ENCODE results near the gene DPPA2. TPM values are rescaled to one million over a fixed set of nuclear protein-coding genes. Genes with fewer than 3 reads are reported as not detected.

DPPA2 gene
- total RNA-seq (0.19 TPM), polyA plus RNA-seq (ENCODE audit: insufficient read depth, low read depth, low replicate concordance) (not detected)
- long read RNA-seq, donor 1, result 0 reads
- long read RNA-seq, donor 2, result 0 reads
- long read RNA-seq, donor 3, result 0 reads
- long read RNA-seq, donor 4, result 0 reads
- long read RNA-seq, donor 5, result 0 reads
- long read RNA-seq, donor 6, result 0 reads
- long read RNA-seq, donor 7, result 0 reads
- long read RNA-seq, donor 8, result 0 reads
- long read RNA-seq, donor 9, result 0 reads
- long read RNA-seq, donor 10, result 0 reads

DNA sequence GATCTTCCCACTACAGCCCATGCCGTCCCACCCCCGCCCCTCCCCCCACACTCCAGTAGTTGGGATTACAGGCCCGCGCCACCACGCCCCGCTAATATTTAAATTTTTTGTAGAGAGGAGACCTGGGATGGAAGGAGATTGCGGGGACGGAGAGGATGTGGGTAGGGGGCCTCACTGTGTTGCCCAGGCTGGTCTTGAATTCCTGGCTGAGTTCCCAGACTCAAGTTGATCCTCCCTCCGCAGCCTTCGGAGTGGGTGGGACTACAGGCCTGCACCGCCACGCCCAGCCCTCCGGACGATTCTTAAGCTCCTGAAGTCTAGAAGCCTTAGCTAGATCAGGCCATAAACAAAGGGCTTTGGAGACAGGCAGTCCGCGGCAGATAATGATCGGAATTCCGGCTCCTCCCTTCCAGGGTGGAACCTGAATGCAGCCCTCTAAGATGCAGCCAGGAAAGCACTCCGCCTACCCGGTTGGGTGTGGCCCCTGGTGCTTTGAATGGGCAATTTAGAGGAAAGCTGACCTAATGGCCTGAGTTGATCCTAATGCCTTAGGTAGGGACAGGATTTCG is at the start of gene DPPA2:
Gene DPPA2 (minus strand): TSS at position 356 of the 569 bp plus-strand sequence. CDS start 1,975 bp downstream, outside the sequence.
- Histone ChIP-seq H3K9ac (ENCODE audit: low read length in 3 of 3) (no peak within 1 kb of the TSS), H3K27me3 (ENCODE audit: control insufficient read depth, insufficient read depth, low read length) (no peaks in the 10 kb centered on the region), H3K9me3 (ENCODE audit: control insufficient read depth in 2 of 3, insufficient read depth in 1 of 3, low read length in 3 of 3) (no peaks in the 10 kb centered on the region), H3K4me3 (ENCODE audit: low read length in 3 of 3) (no peak within 1 kb of the TSS), H3K36me3 (ENCODE audit: control insufficient read depth in 2 of 3, insufficient read depth in 3 of 3, low read length in 3 of 3) (no peaks in the 10 kb centered on the region), H3K27ac (ENCODE audit: low read depth in 2 of 2, low read length in 2 of 2) (no peak within 1 kb of the TSS), H3K4me1 (ENCODE audit: control insufficient read depth in 2 of 3, insufficient read depth in 2 of 3, low read depth in 1 of 3, low read length in 3 of 3) (peaks cover 0 to 4% (median 0%) of the 10 kb centered on the region in 3 donors)
- intact Hi-C loops (cut with DNase I), result no loop called here
- FAIRE-seq (no peak), DNase-seq (no peak)
- TF ChIP-seq, protein P1, sequence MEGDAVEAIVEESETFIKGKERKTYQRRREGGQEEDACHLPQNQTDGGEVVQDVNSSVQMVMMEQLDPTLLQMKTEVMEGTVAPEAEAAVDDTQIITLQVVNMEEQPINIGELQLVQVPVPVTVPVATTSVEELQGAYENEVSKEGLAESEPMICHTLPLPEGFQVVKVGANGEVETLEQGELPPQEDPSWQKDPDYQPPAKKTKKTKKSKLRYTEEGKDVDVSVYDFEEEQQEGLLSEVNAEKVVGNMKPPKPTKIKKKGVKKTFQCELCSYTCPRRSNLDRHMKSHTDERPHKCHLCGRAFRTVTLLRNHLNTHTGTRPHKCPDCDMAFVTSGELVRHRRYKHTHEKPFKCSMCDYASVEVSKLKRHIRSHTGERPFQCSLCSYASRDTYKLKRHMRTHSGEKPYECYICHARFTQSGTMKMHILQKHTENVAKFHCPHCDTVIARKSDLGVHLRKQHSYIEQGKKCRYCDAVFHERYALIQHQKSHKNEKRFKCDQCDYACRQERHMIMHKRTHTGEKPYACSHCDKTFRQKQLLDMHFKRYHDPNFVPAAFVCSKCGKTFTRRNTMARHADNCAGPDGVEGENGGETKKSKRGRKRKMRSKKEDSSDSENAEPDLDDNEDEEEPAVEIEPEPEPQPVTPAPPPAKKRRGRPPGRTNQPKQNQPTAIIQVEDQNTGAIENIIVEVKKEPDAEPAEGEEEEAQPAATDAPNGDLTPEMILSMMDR (IDR thresholded peaks at IDR 0.05; ENCODE audit: borderline replicate concordance, extremely low read depth, insufficient read depth), result no peak

- Histone ChIP-seq H3K4me3 (ENCODE audit: low read length in 3 of 3) (no peak overlapping the region), H3K27ac (ENCODE audit: low read depth in 2 of 2, low read length in 2 of 2) (no peak overlapping the region), H3K27me3 (ENCODE audit: control insufficient read depth, insufficient read depth, low read length) (no peaks in the 10 kb centered on the region), H3K36me3 (ENCODE audit: control insufficient read depth in 2 of 3, insufficient read depth in 3 of 3, low read length in 3 of 3) (no peaks in the 10 kb centered on the region), H3K4me1 (ENCODE audit: control insufficient read depth in 2 of 3, insufficient read depth in 2 of 3, low read depth in 1 of 3, low read length in 3 of 3) (no peaks in the 10 kb centered on the region), H3K9me3 (ENCODE audit: control insufficient read depth in 2 of 3, insufficient read depth in 1 of 3, low read length in 3 of 3) (no peaks in the 10 kb centered on the region), H3K9ac (ENCODE audit: low read length in 3 of 3) (no peak overlapping the region)
- DNase-seq (no peak), FAIRE-seq (no peak)
- intact Hi-C loops (cut with DNase I), result no loop called here
- TF ChIP-seq, protein P1 (IDR thresholded peaks at IDR 0.05; ENCODE audit: borderline replicate concordance, extremely low read depth, insufficient read depth), result no peak
These were observed 47.8 kb upstream of the DPPA2 start for GRCh38 chr3:109364088-109364487.

DNA sequence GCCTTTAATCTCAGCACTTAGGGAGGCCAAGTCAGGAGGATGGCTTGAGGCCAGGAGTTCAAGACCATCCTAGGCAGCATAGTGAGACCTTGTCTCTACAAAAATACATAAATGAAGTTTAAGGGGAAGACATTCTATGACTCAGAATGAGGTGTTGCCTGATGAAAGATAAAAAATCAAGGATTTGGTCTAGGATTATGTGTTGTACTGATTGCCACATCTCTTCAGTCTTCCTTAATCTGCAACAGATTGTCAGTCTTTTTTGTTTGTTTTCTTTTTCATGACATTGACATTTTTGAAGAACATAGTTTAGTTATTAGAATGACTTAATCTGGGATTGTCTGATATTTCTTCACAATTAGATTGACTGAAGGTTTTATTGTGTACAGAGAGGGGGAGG is 47.3 kb upstream of the DPPA2 start:
- intact Hi-C loops (cut with DNase I), result no loop called here
- Histone ChIP-seq H3K36me3 (ENCODE audit: control insufficient read depth in 2 of 3, insufficient read depth in 3 of 3, low read length in 3 of 3) (no peaks in the 10 kb centered on the region), H3K4me3 (ENCODE audit: low read length in 3 of 3) (no peak overlapping the region), H3K27me3 (ENCODE audit: control insufficient read depth, insufficient read depth, low read length) (no peaks in the 10 kb centered on the region), H3K9ac (ENCODE audit: low read length in 3 of 3) (no peak overlapping the region), H3K27ac (ENCODE audit: low read depth in 2 of 2, low read length in 2 of 2) (no peak overlapping the region), H3K4me1 (ENCODE audit: control insufficient read depth in 2 of 3, insufficient read depth in 2 of 3, low read depth in 1 of 3, low read length in 3 of 3) (no peaks in the 10 kb centered on the region), H3K9me3 (ENCODE audit: control insufficient read depth in 2 of 3, insufficient read depth in 1 of 3, low read length in 3 of 3) (no peaks in the 10 kb centered on the region)
- no peak for FAIRE-seq
- TF ChIP-seq, protein P1 (IDR thresholded peaks at IDR 0.05; ENCODE audit: borderline replicate concordance, extremely low read depth, insufficient read depth), result no peak
- no peak for DNase-seq
